HG03095 (cell line): Measurements from ENCODE around the gene FBXW11.
A peak's percentile ranks its signal among the peaks of the same experiment; 100 is the strongest.
"Not testable (repeated sequence)": the region's sequence is repeated elsewhere in the genome, so short reads cannot be mapped to it uniquely, and the experiment has no call there.

ENCODE experiments used
- ATAC-seq: cut with Tn5 transposase; IDR thresholded peaks from one replicate; pipeline ENCODE4 v1.9.1; 2021; ENCODE audit warnings: moderate library complexity; ENCODE audit not compliant: unreplicated experiment

The FBXW11 gene

DNA sequence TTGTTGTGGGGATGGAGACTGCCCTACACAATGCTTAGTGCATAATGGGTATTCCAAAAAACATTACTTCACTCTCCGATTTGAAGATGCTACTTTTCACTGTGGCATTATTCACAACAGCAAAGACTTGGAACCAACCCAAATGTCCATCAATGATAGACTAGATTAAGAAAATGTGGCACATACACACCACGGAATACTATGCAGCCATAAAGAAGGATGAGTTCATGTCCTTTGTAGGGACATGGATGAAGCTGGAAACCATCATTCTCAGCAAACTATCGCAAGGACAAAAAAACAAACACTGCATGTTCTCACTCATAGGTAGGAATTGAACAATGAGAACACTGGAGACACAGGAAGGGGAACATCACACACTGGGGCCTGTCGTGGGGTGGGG, 90.7 kb downstream of the FBXW11 start:
- ATAC-seq = not testable (repeated sequence)

DNA sequence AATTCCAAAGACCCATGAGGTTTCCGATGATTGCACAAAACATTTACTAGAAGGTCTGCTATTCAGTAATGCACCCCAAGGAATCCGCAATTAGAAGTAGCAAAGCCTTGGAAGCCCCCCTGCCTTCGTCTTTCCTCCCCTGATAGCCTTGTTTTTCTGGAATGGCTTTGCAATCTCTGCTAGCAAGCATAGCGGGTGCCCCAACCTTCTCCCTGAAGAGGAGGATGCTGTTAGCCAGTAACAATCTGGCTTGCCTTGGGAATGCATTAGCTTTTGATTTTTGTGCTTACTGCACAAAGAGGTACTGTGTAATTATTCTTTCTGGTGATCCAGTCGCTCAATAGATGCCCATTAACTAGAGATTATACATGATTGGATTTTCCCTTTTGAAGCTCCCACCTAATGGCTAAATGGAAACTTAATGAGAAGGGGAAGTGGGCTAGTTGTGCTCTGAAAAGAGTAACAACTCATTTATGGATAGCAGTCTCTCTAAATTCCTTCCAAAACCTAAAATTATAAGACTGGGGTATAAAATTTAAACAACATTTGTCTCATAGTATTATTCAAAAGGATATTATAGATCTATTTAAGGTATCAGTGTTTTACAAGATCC, 91.6 kb downstream of the FBXW11 start:
- ATAC-seq = no peak

DNA sequence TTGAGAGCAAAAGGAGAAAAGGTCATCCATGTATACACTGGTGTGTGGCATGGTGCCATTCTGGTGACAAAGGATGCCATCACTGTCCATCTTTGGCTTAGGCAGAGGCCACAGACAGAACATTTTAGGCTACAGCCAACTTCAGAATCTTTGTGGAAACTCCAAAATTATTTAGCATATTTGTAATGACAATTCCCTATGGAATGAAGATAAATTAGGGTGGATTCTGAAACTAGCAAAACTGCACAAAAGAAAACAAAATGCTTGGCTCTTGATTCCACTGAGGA, 92.5 kb downstream of the FBXW11 start:
- ATAC-seq = no peak

DNA sequence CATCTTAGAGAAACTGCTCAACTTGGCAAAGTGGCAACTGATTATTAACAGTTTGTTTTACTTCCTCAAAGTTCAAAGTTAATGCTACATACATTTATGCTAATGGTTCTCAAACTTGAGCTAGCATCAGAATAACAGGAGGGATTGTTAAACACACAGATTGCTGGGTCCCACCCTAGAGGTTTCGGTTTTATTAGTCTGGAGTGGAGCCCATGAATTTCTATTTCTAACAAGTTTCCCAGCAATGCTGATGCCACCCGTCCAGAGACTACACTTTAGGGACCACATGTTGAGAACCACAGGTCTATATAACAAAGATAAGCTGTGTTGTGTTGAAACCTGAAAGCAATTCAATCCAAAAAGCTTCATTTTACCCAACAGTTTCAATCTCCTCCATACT, 95.3 kb downstream of the FBXW11 start:
- ATAC-seq = no peak

DNA sequence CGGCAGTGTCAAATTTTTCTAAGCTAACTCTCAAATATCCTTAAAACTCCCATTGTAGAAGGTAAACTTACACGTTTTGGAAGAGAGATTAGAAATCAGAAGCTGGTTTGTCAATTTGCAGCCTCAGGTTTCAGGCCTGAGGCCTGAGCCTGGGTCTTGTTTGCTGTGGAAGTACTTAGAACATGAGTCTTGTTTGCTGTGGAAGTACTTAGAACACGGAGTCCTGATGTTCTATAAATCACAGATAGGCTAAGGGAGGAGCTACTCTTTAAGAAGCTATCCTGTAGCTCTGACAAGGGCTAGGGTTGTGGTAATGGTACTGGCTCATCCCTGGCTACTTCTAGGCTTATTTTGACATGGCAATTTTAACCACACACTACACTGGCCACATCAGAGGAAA, 97.8 kb downstream of the FBXW11 start:
- no peak for ATAC-seq

DNA sequence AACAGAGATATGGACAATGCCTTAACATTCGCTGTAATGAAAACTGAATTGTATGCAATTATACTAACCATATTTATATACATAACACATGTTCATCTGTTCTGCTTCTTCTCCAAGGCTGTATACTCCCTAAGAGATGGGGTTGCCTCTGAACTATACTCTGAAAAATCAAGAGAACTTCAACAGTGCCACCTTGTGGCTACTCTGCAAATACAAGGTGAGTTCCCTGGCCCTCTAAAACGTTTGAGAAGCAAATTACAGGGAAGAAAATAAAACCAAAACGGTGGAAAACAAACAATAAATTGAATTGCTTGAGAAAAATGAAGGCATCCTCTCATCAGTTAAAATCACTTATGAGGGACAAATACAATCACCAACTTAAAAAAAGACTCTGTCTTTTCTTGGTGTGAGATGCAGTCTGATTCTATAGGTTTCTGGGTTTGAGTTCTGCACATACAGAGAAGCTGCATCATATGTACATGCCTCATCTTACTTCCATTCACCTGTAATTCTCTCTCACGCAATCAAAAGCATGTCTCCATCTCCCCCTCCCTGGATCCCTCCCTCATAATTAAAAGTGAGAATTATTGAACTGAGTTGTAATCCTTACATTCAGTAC, 98.6 kb downstream of the FBXW11 start:
- peak; percentile 60 for ATAC-seq

DNA sequence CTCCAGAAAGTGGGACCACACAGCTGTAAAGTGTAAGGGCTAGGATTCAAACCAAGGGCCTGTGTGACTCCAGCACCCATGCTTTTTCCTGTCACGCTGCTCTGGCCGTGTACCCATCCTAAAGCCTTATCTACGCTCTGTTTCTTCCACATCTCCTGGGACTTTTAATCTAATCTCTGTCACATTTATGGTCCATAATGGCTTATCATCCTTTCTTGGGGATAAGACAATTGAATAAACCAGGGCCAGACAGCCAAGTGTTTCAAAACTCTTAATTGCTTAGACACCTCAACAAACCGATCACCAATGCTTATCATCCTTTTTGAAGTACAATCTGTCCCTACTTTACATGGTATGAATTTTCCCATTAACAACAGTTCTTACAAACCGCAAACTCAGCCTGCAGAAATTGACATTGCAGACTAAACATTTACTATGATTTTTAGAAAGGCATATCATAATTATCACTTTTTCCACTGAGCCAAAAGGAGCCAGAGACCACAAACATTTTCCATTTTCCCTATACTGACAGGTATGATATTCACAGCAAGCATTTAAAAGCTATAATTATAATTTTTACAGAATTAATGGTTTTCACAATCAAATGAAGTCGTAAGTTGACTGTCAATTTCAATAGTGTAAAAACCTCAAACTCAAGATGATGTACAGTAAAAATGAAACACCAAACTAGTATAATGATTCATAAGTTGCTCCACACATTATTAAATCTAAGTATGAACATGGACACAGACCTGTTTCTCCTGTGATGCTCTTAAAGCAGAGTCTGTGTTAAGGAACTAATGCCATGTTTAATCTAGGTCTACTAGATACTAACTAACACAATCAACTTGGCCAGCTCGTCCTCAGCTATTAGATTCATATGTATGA, 99.5 kb downstream of the FBXW11 start:
- ATAC-seq = peak; percentile 42

DNA sequence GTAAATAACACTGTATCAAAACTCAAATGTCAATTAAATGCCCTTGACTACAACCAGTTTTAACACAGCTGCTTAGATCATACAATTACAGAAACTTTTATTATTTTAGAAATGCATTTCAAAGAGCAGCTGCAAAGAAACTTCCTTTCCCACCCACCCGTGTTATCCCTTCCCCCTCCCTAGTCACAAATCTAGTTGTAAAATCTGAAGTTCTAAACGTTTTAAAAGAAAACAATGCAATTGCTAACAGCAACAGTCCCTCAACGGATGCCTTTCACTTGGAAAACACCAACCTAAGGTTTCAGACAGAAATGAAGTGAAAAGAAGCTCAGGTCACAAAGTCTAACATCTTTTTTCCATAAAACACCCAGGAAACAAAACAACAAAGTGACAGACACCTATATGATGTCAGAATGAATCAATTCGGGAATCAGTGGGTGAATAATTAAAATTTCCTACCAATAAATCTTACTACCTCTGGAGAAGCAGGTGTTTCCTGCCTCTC, 100.3 kb downstream of the FBXW11 start:
- no peak for ATAC-seq

DNA sequence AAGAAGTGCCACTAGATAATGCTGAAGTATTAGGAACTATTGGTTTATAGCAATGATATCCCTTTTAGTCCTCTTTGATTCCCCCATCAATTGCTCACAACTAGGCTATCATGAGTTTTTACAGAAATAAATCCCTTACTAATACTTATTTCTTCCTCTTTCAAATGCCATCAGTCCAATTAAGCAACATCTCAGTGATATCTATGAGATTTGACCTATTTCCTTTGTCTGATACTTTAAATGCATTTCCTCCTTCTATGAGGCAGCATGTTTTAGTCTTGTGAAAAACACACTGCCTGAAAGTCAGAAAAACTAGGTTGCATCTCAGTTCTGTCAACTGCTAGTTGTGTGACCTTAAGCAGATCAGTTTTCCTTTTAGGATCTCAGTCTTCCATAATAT, 101.6 kb downstream of the FBXW11 start:
- ATAC-seq = no peak

DNA sequence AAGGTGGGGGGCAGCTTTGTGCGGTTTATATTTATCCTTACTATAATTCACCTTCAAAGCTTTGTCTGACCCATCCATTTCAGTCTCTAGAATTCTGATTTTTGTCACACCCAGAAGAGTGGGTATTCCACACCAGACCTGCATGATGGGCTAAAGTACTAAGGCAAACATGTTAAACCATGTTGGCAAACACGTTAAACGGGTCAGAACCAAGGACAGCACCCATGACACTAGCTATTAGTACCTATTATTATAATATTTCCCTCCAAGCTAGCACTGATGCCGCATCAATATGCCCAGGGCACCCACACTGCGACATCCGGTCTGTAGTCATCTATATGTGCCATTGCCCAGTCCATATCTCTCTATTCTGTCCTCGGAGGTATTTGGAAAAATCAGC, 104.7 kb downstream of the FBXW11 start:
- ATAC-seq = no peak

DNA sequence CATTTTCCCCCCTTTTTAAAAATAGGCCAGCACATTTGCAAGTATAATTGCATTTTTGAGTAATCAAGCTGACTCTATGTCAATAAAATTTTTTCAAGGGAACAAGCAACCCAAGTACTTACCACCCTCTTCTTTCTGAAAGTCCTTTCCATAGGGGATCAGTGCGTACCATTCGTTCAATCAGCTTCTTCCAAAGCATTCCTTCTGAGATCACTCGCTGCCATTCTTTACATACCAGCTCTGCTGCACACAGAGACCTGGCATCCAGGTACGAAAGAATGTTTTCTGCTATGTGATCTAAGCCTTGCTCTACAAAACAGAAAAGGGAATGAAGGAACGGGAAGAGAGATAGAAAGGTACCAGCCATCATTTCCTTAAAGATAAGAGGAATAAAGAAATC, 106.6 kb downstream of the FBXW11 start:
- ATAC-seq = no peak

DNA sequence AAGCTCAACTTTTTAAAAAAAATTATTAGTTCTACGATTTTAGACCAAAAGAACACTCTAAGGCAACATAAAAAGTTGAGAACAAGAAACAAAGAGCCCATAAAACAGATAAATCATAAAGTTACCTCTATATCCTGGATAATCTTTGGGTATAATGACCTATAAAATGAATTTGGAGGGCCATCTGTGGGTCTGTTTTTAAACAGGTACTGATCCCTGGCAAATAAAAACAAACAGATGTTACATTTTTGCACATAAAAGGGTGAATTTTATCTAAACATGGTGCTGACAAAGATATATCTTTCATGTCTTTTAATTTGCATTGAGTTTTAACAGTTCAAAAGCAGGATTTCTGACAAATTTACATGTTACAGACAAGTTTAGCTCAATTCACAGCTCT, 107.6 kb downstream of the FBXW11 start:
- no peak for ATAC-seq

DNA sequence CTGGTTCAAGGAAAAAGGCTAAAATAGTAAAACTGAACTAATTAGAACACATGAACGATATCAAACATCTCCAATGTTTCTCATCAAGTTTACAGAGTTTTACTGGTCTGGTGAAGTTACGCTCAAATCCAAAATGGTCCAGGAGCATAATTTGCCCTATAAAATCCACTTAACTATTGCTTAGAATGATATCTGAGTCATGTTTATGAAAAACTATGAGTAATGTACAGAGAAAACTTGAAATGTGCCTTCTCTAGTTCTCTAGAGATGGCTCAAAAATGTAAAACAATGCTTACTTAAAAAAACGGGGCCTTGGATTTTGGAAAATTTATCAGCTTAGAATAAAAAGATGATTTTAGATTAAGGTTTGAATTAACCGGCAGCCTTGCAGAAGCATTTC, 108.1 kb downstream of the FBXW11 start:
- no peak for ATAC-seq

DNA sequence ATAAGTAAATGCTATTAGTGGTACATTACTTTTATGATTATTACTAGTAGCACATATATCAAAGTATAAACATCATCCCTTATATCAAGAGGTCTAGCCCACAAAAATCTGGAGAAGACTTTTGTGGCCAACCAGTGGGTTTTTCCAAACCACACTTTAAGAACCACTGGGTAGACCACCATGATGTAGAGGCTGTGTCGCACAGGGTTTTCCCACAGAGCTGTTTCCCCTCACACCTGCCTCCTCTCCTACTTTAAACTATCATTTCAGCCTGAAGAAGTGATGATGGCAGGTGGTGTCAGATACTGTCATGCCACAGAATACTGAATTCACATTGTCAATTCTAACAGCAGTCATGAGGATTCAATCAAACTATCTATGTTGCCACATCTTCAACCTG, 109.2 kb downstream of the FBXW11 start:
- ATAC-seq = no peak

DNA sequence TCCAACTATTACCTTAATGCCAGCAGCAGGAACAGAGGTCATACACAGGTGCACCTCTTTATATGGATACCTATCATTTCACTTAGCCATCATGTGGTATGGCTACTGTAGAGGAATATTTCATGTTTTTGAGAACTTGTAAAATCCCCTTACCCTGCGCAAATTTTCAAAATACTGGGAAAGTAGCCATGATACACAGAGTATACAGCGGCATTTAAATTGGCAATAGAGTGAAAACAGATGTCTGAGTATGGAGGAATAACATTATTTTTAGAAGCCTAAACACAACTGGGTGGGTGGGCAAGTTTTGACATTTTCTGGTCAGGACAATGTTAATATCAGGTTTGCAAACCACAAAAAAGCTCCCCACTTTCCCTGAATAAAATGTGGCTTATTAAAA, 111.4 kb downstream of the FBXW11 start:
- no peak for ATAC-seq

DNA sequence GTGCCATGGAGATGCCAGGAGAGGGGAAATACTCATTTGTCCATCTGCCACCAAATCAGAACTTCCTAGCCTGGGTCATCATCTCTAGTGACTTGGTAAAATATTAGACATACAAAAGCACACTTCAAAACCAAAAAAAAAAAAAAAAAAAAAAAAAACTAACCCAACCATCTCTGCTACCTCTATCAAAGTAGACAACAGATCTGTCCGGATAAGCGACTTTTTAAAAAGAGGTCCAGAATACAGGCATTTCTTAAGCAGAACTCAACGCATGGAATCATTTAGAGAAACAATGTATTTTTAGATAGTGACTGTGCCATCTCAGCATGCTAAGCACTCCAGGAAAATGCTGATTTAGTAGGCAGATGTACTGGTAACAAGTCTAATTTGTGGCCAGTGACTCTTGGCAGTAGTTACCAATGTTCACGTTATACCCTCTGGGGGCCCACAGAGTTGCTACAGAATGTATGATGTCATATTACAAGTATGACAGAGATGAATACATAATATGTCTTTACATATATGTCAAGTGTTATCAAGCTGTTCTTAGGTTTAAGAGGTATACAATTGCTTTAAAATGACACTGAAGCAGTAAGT, 113.0 kb downstream of the FBXW11 start:
- ATAC-seq = no peak

DNA sequence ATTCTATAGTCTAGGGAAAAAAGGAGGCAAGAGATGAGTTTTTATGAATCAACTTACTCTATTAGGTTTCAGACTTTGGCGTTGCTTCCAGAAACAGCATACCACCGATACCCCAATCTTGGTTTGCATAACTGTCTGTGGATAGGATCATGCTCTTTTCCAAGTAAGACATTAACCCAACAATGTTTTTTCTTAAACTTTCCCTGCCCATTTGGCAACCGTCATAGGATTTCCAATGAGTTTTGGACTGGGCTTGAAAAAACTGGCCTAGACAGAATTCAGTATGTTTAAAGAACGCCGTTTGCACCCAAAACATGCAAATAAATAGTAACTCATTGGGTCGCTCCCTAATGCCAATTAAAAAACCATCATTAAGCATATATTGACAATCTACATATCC, 114.8 kb downstream of the FBXW11 start:
- ATAC-seq = no peak

DNA sequence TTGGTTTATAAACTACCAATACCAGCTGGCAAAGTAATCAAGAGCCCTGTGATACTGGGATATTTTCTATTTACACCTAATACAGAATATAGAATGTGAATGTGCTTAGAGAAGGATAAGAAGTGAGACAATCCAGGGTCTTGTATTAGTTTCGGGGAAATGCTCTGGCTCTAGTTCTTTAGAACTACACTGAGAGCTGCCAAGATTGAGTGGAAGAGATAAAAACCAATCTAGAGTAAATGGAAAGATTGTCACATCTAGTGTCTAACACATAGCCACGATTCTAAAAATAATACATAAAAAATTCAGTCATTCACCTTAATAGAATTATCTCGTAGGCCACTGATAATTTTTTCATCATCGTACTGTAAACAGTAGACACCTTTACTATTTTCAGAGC, 115.3 kb downstream of the FBXW11 start:
- no peak for ATAC-seq

DNA sequence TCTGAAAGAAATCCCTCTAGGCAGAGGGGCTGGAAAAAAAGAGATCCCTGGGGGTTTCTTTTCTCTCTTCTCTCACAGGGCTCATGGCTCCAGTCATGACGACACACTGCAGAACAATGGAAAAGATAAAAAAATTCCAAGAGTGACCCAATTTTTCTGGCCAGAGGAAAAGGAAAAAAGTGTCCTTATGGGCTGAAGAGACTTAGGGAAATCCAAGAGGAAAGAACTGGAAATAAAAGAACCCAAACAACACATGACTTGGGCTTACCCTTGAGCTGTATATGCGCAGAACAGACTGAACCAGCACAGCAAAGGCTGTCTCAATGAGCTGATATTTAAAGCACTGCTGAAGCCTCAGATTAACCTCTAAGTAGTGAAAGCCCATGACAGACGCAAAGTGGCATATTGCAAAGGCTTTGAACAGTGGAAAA, 118.4 kb downstream of the FBXW11 start:
- ATAC-seq = no peak

DNA sequence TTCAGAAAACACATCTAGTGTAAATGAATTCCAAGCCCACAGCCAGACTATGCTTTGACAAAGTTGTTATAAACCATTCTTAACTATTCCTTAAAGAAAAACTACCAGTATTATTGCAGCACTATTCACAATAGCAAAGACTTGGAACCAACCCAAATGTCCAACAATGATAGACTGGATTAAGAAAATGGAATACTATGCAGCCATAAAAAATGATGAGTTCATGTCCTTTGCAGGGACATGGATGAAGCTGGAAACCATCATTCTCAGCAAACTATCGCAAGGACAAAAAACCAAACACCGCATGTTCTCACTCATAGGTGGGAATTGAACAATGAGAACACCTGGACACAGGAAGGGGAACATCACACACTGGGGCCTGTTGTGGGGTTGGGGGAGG, 120.4 kb downstream of the FBXW11 start:
- ATAC-seq = not testable (repeated sequence)

DNA sequence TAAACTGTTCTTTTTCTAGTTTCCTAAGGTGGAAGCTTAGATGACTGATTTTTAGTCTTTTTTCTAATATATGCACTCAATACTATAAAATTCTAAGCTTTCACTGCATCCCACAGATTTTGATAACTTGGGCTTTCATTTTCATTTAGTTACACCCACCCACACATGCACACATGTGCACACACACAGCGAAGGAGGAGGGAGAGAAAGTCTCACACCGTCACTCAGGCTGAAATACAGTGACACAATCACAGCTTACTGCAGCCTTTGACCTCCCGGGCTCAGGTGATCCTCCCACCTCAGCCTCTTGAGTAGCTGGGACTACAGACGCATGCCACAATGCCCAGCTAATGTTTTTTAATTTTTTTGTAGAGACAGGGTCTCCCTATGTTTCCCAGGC, 124.3 kb downstream of the FBXW11 start:
- ATAC-seq = no peak

DNA sequence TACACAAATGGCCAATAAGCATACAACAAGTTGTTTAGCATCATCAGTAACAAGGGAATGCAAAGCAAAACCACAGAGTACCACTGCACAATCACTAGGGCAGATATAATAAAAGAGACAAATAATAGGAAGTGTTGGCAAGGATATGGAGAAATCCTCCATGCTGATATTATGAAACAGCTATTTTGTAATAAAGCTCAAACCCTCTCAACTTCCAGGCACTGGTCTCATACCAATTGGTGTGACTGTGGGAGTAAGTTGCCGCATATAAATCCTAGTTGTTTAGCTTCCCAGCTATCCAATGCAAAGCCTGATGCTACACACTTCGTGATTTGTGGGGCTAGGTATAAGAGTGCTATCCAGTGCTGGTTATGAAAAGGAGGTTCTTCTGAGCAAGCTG, 132.2 kb downstream of the FBXW11 start:
- no peak for ATAC-seq
